GM18508 (cell line): ENCODE measurements around the gene TCF23.

Source experiments
- ATAC-seq: cut with Tn5 transposase; IDR thresholded peaks from one replicate; pipeline ENCODE4 v1.9.1; 2021; ENCODE audit warnings: moderate number of reproducible peaks; ENCODE audit not compliant: insufficient read depth, unreplicated experiment

Gene TCF23

DNA sequence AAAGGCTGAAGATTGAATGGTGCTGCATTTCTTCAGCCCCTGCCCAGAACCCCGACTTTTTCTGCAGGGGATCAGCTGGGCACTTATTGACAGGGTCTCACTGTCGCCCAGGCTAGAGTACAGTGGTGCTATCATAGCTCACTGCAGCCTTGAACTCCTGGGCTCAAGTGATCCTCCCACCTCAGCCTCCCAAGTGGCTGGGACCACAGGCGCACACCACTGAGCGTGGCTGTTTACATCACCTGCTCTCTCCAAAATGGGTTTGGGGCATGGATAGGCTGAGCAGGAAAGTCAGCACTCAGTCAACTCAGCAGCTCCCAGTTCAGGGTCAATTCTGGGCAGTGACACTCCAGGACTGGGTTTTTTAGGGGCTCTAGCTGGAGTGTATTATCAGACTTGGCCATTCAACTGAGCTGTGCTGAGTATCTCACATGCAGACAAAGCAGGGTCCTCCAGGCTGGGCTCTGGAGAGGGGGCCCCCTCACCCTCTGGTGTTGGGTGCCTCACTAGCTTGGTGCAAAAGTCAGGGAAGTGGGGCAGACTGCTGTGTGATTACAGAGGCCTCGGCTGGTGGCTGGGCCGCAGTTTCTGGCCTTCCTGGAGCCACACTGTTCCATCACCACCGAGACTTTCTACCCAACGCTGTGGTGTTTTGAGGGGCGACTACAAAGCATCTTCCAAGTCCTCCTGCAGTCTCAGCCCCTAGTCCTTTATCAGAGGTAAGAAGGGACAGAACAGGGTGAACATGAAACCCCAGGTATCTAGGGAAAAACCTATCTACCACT, 20.7 kb upstream of the TCF23 start:
- no peak for ATAC-seq

DNA sequence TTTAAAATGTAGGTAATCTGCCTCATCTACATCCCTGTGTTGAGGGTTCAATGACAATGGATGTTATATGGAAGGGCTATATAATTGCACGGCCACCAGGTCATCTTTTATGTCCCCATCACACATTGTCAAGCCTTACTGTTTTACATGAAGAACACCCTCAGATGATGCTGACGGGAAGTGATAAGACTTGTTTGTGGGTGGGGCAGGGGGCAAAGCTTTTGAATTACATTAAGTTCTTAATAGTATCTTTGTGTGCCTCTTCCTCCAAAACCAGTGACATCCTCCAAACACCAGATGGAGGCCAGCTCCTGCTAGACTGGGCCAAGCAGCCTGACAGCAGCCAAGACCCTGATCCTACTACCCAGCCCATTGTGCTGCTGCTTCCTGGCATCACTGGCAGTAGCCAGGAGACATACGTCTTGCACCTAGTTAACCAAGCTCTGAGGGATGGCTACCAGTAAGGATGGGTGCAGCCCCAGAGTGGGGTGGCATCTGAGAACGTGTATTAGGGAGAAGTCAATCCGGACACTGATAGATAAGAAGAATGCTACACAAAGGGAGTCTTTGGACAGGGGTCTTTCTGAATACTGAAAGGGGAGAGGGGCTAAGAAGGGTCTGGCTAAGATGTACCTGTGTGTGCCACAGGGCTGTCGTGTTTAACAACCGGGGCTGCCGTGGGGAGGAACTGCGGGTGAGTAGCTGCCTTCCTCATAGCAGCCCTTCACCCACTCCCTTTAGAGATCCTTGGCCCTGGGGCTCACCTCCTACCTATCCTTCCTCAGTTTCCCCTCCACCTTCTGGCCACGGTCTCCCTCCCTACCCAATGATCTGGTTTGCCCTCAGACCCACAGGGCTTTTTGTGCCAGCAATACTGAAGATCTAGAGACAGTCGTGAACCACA, 19.9 kb upstream of the TCF23 start:
- ATAC-seq: no peak

DNA sequence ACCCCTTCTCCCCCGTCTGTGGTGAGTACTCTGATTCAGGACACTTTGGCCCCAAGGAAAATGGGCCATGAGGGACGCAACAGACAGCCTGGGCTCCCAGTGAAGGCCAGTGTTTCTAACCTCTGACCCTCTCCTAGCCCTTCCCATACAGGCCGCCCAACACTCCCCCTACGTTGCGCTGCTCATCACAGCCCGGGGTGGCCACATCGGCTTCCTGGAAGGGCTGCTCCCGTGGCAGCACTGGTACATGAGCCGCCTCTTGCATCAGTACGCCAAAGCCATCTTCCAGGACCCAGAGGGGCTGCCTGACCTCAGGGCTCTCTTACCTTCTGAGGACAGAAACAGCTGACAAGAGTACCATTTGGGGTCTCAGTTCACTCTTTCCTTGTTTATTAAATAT, 18.4 kb upstream of the TCF23 start:
- ATAC-seq: no peak

DNA sequence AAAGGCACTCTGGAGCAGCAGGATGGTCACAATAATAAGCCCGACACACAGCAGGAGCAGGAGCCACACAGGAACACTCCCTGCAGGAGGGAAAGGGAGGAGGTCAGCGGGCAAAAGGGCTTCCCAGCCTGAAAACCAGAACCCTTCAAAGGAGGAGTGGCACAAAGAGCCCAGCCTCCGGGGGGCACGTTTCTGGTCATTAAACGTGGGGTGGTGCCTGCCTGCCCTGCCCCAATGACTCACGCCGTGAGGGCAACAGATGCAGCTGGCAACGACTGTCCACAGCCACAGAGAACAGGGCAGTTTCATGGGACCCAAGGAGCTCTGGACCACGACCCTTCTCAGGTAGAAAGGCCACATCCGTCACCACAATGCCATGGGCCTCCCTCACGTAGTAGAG, 17.4 kb upstream of the TCF23 start:
- no peak for ATAC-seq

DNA sequence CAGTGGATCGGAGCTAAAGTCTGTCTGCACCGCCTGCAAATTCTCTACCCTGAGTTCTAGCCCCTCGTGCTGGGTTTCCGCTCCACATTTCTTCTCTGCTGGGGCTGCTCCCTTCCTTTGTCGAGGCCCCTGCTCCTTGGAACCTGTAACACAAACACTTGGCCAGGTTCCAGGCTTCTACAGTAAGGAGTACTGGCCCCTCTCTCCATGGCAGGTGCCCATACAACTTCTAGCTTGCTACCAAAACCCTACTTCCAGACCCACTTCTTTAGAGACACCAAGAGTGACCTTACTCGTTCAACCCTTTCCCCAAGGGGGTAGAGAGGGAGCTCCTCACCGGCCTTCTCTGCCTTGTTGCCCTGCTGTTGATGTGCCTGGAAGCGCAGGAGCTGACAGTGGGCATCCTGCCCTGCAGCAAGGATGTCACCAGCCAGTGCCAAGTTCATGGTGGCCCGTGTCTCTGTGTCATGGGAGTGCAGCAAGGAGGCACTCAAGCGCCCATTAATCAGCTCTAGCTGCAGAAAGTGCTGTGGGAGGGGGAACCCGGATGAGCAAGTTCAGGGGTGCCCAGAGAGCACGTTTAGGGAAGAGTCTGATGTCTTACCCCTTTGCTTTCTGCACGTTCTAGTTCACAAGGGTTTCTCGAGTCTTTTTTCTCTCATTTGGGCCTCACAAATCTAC, 15.5 kb upstream of the TCF23 start:
- ATAC-seq: no peak

DNA sequence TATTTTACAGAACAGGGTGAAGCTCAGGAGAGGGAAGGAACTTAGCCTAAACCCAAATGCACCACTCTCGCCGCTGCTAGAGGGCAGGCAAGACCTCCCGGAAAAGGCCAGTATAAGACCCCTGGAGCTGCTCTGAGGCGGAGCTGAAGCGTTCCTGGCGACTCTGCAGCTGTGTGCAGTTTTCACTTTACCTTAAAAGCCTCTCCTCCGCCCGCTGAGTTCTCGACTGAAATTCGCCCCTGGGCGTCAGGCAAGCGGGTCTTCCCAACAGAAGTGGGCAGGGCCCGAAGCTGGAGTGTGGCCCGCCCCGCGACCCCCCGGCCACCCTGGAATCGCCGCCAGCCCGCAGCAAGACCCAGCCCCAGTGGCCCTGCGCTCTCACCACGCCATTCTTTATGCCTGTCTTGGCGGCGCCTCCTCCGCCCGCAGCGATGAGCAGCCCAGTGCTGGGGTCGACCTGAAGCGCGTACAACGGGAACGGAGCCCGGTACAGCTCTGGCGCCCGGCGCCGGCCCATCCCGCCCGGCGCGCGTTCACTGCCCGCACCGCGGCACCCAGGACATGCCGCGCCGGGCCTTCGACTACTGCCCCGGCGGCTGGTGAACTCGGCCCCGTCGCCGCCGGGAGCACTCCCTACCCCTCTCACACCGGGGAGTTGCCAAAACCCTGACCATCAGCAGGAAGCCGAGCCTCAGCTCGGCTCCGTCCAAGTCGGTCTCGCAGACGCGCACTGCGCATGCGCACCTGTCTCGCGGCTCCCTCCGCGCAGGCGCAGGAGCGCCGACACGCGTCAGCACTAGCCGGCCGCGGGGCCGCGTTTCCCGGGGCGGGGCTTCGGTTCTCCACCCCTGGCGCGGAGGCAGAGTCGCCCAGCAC, 14.7 kb upstream of the TCF23 start, which contains the start of gene PREB:
Gene PREB, minus strand, starts transcription at position 732 of the 876 bp plus-strand sequence. Its CDS starts 215 bp downstream, at position 517.
- ATAC-seq: no peak

DNA sequence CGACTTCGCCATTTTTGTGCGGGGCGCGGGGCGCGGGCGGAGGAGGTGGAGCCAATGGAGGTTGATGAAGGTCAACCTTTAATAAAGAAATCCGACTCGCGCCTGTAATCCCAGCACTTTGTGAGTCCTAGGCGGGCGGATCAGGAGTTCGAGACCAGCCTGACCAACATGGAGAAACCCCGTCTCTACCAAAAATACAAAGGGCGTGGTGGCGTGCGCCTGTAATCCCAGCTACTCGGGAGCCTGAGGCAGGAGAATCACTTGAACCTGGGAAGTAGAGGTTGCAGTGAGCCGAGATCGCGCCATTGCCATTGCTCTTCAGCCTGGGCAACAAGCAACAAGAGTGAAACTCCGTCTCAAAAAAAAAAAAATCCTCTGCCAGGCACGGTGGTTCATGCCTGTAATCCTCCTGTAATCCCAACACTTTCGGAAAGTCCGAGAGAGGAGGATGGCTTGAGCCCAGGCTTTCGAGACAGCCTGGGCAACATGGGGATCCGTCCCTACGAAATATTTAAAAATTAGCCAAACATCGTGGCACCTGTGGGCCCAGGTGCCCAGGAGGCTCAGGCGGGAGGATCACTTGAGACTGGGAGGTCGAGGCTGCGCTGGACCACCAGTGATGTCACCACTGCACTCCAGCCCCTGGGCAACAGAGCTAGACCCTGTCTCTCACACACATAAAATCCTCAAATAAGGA, 13.9 kb upstream of the TCF23 start:
- ATAC-seq: no peak

DNA sequence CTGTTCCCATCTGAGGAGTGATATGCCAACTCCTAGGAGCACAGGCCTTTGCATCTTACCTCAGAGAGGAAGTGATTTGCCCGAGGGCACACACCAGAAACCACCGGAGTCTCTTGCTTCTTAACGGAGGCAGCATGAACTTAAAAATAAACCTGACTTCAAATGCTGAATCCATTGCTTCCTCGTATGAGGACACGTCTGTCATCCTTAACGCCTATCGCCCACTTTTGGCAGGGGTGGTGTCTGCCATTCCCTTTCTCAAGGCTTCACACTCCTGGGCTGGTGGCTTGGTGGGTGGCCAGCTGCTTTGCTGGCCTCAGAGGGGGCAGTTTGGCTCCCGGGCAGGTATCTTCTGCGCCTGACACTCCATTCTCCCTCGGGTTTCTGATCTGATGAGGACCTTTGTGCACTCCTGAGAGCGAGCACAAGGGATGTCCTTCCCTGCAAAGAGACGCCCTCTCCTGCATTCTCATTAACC, 13.3 kb upstream of the TCF23 start:
- ATAC-seq: no peak

DNA sequence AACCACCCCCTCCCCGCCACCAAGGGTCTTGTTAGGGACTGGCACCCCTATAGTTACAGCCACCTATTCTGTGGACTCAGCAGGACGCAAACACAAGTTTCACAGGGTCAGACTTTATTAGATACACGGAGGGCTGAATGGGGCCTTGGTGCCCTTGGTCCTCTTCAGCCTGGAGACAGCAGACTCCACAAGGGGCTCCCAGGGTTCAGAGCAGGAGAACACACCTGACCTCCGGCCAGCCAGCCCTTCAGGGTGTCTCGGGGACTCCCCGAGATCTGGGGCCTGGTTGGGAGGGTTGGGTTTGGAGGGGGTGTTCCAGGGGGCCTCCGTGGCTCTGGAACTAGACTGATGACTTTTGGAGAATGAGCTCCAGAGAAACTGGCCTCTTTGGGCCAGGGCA, 12.1 kb upstream of the TCF23 start:
- no peak for ATAC-seq

DNA sequence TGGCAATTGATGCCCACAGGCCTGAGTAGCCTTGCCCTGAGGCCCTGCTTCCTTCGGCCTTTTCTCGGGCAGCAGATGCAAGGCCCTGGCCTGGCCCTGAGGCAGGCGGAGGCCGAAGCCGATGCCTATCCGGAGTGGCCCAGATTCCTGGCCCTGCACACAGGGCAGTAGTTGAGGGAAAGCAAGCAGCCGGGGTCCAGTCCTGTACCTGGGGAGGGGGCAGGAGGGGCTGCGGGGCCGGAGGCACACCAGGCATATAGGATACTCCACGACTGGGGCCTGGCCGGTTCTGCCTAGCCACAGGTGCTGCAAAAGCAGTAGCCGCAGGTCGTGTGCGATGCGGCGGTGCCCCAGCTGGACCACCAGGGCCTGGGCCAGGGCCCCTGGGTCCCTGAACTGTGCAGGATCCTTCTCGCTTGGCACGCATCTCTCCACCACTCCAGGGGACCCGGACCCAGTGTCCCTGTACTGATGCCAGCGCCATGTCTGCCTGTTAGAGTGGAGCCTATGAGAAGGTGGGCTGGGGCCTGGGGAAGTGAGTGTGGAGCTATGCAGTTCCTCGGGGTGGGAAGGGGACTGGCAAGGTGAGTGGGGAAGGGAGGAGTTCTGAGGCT, 11.4 kb upstream of the TCF23 start:
- no peak for ATAC-seq

DNA sequence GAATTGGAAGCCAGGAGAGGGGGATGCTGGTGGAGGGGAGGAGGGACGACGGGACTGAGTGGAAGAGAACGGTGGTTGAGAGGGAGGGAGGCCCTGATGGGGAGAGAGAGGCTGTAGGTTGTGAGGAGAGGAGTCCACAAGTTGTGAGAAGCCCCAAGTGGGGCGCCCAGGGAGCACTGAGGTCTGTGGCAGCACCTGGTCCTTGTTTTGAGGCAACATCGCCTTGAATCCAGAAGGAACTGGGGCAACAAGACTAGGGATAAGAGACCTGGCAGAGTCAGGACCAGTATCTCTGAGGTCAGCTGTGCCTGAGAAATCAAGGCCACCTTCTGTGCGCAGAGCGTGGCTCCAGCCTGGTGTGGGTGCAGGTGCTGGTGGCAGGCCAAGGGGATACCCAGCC, 10.7 kb upstream of the TCF23 start:
- no peak for ATAC-seq

DNA sequence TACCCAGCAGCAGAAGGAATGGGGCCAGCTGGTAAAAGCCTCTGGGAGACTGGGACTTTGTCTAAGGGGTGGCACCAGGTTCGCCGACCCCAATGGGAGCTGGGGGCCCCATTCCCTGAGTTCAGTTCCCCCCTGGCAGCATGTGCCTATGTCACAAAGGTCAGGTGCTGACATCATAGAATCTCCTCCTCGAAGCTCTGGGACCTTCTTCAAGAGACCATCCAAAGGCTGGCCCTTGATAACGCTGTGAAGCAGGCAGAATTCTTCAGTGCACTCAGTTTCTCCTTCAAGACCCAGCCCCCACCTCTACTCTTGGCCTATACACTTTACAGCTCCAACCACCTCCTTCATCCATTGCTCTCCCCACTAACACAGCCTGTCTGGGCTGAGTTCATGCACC, 9.5 kb upstream of the TCF23 start, which contains the start of gene PRR30:
Gene PRR30, minus strand, starts transcription at position 101 of the 400 bp plus-strand sequence. CDS start 1,081 bp downstream, outside the sequence.
- no peak for ATAC-seq

DNA sequence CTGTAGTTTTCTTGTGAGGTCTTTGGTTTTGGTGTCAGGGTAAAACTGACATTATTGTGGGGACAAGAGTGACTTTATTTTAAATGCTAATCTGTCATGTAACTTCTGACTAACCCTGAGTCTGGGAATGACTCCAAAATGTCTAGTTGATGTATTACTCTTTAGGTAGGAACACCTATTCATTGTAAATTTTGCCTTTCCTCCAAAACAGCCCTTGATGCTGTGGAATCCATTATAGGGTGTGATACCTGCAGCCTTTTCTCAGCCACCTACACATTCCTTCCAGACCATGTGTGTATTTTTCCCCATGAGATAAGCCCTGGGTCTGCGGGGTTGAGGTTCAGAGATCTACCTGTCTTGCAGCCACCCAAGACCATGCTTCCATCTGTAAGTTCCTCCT, 5.5 kb upstream of the TCF23 start:
- ATAC-seq: no peak

DNA sequence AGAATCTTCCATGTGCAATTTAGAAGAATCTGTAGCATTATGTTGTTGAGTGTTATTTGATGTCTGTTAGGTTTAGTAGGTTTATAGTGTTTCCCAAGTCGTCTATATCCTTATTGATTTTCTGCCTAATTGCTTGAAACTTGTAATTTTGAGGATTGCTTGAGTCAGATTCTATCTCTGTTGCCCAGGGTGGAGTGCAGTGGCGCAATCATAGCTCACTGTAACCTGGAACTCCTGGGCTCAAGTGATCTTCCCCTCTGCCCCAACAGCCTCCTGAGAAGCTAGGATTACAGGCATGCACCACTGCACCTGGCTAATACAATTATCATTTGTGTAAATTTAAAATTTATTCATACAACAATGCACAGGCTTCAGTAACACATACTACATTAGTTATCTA, 3.1 kb upstream of the TCF23 start:
- no peak for ATAC-seq

DNA sequence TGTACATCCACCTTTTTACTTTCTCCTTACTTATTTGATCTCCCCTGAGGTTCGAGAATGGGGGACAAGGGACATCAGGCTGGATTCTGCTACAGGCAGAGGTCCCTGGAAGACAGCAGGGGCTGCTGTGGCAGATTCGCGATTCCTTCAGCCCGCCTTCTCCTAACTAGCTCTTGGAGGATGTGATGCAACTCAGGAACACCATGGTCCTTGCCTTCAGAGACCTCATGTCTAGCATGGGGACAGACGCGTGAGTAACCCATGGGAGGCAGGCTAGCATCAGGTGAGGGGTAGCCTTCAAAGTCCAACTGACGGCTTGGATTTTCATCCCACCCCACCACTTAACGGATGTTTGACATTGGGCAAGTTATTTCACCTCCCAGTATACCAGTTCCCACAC, 869 bp upstream of the TCF23 start:
- ATAC-seq: no peak

DNA sequence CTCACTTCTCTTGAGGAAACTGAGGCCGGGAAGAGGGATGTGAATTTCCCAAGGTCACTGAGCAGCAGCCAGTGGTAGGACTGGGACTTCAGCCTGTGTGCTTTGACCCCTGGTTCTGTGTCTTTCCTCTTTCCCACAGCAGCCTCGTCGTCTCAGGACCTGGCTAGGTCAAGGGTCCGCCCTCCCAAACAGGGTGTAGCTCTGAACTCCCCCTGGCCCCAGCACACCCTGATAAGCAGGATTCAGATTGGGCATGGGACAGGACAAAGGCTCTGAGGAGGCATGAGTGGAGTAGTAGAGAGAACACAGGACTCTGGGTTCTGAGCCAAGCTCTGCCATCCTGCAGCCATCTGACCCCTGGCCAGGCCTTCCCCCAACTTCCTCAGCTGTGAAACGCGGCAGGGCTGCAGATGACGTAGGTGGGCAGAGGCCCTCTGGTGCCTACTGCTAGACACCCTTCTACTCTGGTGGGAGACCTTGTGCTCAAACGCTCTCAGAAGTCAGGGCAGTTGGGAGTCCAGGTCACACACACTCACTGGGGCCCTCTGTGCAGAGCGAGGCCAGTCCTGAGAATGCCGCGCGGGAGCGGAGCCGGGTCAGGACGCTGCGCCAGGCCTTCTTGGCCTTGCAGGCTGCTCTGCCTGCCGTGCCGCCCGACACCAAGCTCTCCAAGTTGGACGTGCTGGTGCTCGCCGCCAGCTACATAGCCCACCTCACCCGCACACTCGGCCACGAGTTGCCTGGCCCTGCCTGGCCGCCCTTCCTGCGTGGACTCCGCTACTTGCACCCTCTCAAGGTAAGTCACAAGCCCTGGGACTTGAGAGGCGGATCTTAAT, 984 bp downstream of the TCF23 start:
- ATAC-seq: no peak

DNA sequence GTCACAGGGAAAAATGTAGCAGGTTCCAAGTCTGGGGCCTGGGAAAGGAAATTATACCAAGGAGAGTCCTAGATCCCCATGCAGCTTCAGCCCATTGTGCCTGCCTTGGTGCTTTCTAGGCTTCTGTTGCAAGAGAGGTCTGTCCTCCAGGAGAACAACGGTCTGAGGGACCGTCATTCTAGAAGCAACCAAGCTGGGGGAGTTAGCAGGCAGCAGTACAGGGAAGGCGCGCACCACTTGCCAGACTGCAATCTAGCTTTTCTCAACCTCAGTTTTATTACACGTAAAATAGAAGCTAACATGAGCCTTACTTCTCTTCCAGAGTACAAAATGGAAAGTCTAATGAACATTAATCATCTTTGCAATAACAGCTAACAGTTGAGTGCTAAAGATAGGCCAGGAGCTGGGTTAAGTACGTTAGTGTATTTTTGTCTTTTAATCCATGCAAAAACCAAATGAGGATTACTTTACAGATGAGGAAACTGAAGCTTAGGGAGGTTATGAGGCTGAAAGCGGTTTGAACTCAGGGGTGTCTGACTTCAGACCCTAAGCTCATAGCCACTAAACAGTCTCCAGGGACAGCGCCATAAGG, 1.9 kb downstream of the TCF23 start:
- ATAC-seq: no peak
